Mucosa of descending colon (tissue), 3 donors: Measurements from ENCODE around the gene TBC1D19. TPM values are rescaled to one million over a fixed set of nuclear protein-coding genes. Genes with fewer than 3 reads are reported as not detected.
A peak's percentile ranks its signal among the peaks of the same experiment; 100 is the strongest.

ENCODE experiments used
- ATAC-seq: fragments of 200-7000 bp; cut with Tn5 transposase; one replicate; pipeline ENCODE4 v1.9.1; 2020; ENCODE audit warnings: mild to moderate bottlenecking, moderate library complexity
- DNase-seq, 3 donors: peaks; one replicate each; pipeline ENCODE4 v3.0.0-alpha.2; 2020
- H3K36me3 ChIP-seq: fragments of 200-600 bp; one replicate; pipeline ENCODE4 v1.8.0; 2021; ENCODE audit warnings: low read depth, mild to moderate bottlenecking
- H3K4me1 ChIP-seq: fragments of 200-600 bp; one replicate; pipeline ENCODE4 v1.8.0; 2021; ENCODE audit warnings: low read depth, mild to moderate bottlenecking
- H3K4me3 ChIP-seq: fragments of 200-600 bp; one replicate; pipeline ENCODE4 v1.8.0; 2021; ENCODE audit warnings: mild to moderate bottlenecking
- H3K9me3 ChIP-seq: fragments of 200-600 bp; one replicate; pipeline ENCODE4 v1.8.0; 2021; ENCODE audit warnings: mild to moderate bottlenecking
- intact Hi-C, 2 donors: fragments of 100-400 bp; cut with DNase I in 1 of 2; cut with micrococcal nuclease in 1 of 2; formaldehyde crosslinking; loops; one replicate each; pipeline versions ENCODE4 v1.11.0 to v1.11.1; 2022; cut with DNase I, micrococcal nuclease
- total RNA-seq, 3 donors: library from RNA; stranded (reverse); fragmentation: NEBNext Ultra II Directional in 2 of 3; extraction: Animal tissue kit (Norgen Biotek cat#: 25700) in 2 of 3; gene quantifications; one replicate each; pipeline versions ENCODE4 v1.2.1 to v1.2.4, GENCODE V29; 2021 to 2023
- TF ChIP-seq, protein P1 (sequence below): fragments of 200-600 bp; IDR thresholded peaks from one replicate; pipeline ENCODE4 v1.8.0; 2022; ENCODE audit warnings: antibody characterized with exemption, mild to moderate bottlenecking
- donor health status: DM: no; HTN: no; CAD: no; lungs with moderate emphysema.
- donor health status: DM: no; HTN: no; CAD: no.
- donor health status: DM: no; HTN: yes; CAD: no.

Gene TBC1D19
- total RNA-seq, 3 donors from 2014 or later: 3.7 to 11.6 (median 6.8) TPM

DNA sequence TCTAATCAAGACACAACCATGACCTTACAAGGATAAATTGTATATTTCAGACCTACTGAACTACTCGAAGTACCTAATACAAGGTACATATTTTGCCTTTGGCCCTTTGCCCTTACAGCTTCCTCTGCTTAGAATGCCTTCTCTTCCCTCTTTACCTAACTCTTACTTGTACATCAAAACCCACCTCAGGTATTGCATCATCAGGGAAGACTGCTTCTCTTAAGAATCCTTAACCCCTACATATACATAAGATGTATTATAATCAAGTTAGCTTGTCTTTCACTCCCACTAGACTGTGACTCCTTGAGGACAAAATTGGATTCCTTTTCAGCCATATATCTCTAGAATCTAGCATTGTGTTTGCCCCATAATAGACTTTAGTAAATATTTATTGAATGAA is 175.0 kb downstream of the TBC1D19 start:
- Histone ChIP-seq H3K4me3 (no peak overlapping the region), H3K9me3 (no peaks in the 10 kb centered on the region), H3K4me1 (peaks cover 9% of the 10 kb centered on the region), H3K36me3 (no peaks in the 10 kb centered on the region)
- DNase-seq (no peak), ATAC-seq (no peak)
- TF ChIP-seq, protein P1, sequence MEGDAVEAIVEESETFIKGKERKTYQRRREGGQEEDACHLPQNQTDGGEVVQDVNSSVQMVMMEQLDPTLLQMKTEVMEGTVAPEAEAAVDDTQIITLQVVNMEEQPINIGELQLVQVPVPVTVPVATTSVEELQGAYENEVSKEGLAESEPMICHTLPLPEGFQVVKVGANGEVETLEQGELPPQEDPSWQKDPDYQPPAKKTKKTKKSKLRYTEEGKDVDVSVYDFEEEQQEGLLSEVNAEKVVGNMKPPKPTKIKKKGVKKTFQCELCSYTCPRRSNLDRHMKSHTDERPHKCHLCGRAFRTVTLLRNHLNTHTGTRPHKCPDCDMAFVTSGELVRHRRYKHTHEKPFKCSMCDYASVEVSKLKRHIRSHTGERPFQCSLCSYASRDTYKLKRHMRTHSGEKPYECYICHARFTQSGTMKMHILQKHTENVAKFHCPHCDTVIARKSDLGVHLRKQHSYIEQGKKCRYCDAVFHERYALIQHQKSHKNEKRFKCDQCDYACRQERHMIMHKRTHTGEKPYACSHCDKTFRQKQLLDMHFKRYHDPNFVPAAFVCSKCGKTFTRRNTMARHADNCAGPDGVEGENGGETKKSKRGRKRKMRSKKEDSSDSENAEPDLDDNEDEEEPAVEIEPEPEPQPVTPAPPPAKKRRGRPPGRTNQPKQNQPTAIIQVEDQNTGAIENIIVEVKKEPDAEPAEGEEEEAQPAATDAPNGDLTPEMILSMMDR: no peak
- intact Hi-C loops: no loop called here

DNA sequence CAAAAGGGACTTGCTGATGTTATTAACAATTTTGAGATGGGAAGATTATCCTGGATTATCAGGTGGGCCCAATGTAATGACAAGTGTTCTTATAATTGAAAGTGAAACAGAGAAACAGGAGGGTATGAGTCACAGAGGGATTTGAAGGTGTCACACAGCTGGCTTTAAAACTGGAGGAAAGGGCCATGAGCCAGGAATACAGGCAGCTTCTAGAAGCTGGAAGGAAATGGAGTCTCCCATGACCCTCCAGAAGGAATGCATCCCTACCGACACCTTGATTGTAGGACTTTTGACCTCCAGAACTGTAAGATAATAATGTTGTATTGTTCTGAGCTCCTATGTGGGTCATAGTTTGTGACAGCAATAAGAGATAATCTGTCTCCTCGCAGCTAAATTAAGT is 178.8 kb downstream of the TBC1D19 start:
- H3K36me3 ChIP-seq: no peaks in the 10 kb centered on the region
- no peak overlapping the region for H3K4me3 ChIP-seq
- peak; percentile 89 for ATAC-seq
- TF ChIP-seq, protein P1: no peak
- DNase-seq: peak in 1 of 3 donors; percentile 35
- peaks cover 9% of the 10 kb centered on the region for H3K4me1 ChIP-seq
- no peaks in the 10 kb centered on the region for H3K9me3 ChIP-seq
- intact Hi-C loops: no loop called here

DNA sequence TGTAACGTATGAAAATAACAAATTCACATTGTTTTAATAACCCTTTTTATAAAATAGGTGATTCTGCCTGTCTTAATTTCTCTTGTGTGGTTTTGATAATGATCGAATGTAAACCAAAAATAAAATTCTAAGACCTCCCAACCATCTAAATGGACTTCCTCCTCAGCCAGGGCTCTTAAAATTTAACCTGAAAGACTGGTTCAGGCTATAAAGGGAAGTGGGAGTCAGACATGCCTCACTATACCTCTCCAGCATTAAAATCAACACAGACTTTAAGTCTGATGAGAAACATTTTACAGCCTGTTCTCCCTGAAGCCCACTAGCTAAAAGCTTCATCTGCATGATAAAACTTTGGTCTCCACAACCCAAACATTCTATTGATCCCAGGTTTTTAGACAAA is 179.2 kb downstream of the TBC1D19 start:
- TF ChIP-seq, protein P1: no peak
- intact Hi-C loops: no loop called here
- H3K36me3 ChIP-seq: no peaks in the 10 kb centered on the region
- no peak overlapping the region for H3K4me3 ChIP-seq
- no peak for ATAC-seq
- no peak for DNase-seq
- H3K4me1 ChIP-seq: peaks cover 9% of the 10 kb centered on the region
- no peaks in the 10 kb centered on the region for H3K9me3 ChIP-seq

DNA sequence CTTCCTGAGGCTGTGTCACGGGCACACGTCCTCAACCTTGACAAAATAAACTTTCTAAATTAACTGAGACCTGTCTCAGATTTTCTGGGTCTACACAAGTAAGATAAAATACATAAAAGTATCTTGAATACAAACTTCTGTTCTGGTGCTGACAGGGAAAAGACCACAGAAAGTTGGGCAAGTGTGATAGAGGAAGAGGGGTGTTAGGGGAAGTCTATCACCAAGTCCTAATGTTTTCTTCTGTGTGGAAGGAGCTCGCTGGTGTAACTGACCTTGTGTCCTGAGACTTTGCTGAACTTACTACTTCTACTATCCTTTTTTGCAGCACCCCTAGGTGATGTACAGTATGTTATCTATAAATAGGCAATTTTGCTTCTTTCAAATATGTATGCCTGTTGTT is 179.8 kb downstream of the TBC1D19 start:
- TF ChIP-seq, protein P1: no peak
- Histone ChIP-seq H3K4me3 (no peak overlapping the region), H3K4me1 (peaks cover 9% of the 10 kb centered on the region), H3K9me3 (no peaks in the 10 kb centered on the region), H3K36me3 (no peaks in the 10 kb centered on the region)
- no peak for DNase-seq
- ATAC-seq: no peak
- intact Hi-C loops: no loop called here

DNA sequence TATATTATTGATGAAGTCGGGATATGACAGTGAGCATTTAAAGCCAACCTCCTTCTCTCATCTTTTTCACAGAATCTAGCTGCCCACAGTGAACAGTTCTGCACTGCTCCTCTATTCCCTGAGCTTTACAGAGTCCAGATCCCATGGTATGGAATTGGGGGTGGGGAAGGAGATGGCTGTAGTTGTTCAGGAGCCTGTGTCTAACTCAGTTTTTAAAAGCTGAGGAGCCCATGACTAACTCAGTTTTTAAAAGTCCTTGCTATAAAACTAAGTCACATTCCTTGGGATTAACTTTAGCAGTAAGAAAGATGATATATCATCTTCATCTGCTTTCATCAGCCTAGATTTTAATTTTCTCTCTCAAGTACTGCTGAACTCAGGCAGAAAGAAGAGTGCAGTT is 180.3 kb downstream of the TBC1D19 start:
- Histone ChIP-seq H3K4me1 (peaks cover 9% of the 10 kb centered on the region), H3K9me3 (no peaks in the 10 kb centered on the region), H3K4me3 (no peak overlapping the region), H3K36me3 (no peaks in the 10 kb centered on the region)
- intact Hi-C loops: no loop called here
- DNase-seq: no peak
- TF ChIP-seq, protein P1: no peak
- no peak for ATAC-seq

DNA sequence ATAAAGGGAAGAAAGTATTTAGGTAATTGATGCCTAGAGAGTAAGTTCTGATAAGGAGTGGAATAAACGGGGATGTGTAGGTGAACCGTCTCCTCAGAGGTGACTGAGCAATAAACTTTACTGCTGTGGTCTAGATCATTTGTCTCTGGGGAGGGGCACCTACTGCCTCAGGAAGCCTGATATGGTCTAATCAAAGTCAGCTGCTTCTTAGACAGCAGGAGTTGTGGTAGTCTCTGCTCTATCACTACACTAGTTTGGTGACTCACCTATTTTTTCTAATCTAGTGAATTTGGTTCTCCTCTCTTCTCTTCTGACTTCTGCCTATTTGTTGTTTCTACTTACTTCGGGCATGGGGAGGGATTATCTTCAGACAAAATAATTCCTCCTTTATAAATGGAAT is 181.6 kb downstream of the TBC1D19 start:
- TF ChIP-seq, protein P1: no peak
- intact Hi-C loops: no loop called here
- peak; percentile 78 for ATAC-seq
- DNase-seq: no peak
- no peak overlapping the region for H3K4me3 ChIP-seq
- H3K9me3 ChIP-seq: no peaks in the 10 kb centered on the region
- peaks cover 9% of the 10 kb centered on the region for H3K4me1 ChIP-seq
- no peaks in the 10 kb centered on the region for H3K36me3 ChIP-seq
